ENCODE data around the gene CANX.

DNA sequence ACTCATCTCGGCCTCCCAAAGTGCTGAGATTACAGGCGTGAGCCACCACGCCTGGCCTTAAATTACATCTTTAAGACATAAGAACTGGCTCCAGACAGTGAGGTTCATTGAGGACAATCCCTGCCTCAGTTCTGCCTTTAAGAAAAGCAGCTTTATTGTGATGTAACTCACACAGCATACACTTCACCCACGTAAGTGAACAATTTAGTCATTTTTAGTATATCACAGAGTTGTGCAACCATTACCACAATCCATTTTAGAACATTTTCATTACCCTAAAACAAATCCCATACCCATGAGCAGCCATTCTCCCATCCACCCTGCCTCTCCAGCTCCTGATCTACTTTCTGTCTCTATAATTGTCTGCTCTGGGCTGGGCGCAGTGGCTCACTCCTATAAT is 71.0 kb downstream of the CANX start:
- TF ChIP-seq, protein P1, sequence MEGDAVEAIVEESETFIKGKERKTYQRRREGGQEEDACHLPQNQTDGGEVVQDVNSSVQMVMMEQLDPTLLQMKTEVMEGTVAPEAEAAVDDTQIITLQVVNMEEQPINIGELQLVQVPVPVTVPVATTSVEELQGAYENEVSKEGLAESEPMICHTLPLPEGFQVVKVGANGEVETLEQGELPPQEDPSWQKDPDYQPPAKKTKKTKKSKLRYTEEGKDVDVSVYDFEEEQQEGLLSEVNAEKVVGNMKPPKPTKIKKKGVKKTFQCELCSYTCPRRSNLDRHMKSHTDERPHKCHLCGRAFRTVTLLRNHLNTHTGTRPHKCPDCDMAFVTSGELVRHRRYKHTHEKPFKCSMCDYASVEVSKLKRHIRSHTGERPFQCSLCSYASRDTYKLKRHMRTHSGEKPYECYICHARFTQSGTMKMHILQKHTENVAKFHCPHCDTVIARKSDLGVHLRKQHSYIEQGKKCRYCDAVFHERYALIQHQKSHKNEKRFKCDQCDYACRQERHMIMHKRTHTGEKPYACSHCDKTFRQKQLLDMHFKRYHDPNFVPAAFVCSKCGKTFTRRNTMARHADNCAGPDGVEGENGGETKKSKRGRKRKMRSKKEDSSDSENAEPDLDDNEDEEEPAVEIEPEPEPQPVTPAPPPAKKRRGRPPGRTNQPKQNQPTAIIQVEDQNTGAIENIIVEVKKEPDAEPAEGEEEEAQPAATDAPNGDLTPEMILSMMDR (IDR thresholded peaks at IDR 0.05), result no peak
- no peak for TF ChIP-seq POLR2A (IDR thresholded peaks at IDR 0.05)
